HL-60 (cell line): ENCODE results near the gene DDR1.

Source experiments
- DNase-seq, 2 experiments: peaks; one replicate each; pipeline ENCODE4 v3.0.0-alpha.2; 2010 to 2020; ENCODE audit warnings: low read depth in 1 of 2, low spot score in 1 of 2
- H3K27ac ChIP-seq: fragments of 250-450 bp; sonication (Bioruptor Pico); replicated peaks from 2 replicates; pipeline ENCODE4 v1.5.1; 2020; ENCODE audit warnings: mild to moderate bottlenecking, moderate library complexity
- H3K27me3 ChIP-seq: fragments of 250-450 bp; sonication (Bioruptor Pico); 2 replicates; pipeline ENCODE4 v1.5.1; 2021; ENCODE audit warnings: mild to moderate bottlenecking, moderate library complexity; ENCODE audit not compliant: insufficient read depth, poor library complexity, severe bottlenecking
- H3K4me3 ChIP-seq: replicated peaks from 2 replicates; pipeline ENCODE4 v1.5.1; 2011; ENCODE audit warnings: mild to moderate bottlenecking, control low read depth, low read length; ENCODE audit not compliant: insufficient read depth
- REST ChIP-seq: IDR thresholded peaks from 2 replicates; pipeline ENCODE4 v1.6.1; 2012; ENCODE audit warnings: low read depth; ENCODE audit not compliant: insufficient replicate concordance
- microRNA-seq: library from miRNA; unstranded; fragments of <30 nt; microRNA quantifications from one replicate; pipeline ENCODE4, GENCODE V29; 2018

Gene DDR1

GRCh38 chr6:30948811-30949210 is 64.5 kb downstream of the DDR1 start:
- H3K27ac ChIP-seq: no peak overlapping the region
- no peak for DNase-seq
- H3K4me3 ChIP-seq: no peak overlapping the region
- peaks cover 35% of the 10 kb centered on the region for H3K27me3 ChIP-seq
- no peak for TF ChIP-seq REST

Small RNAs within 50 kb of the gene (microRNA-seq; reads per million reads assigned to microRNA genes)
- gene MIR4640: 0.90 reads per million
